Astrocyte (in vitro differentiated cells and primary cell): Measurements from ENCODE around the gene NDUFB7. TPM values are rescaled to one million over a fixed set of nuclear protein-coding genes. Genes with fewer than 3 reads are reported as not detected.

ENCODE experiments used
- DNase-seq: peaks from one replicate; pipeline ENCODE4 v3.0.0-alpha.2; 2010; ENCODE audit warnings: low read depth
- FAIRE-seq: peaks from 2 replicates; lab custom pipeline; 2011; peaks lifted over from hg19 to GRCh38; lab: Jason Lieb, UNC
- H2AFZ ChIP-seq: 2 replicates; pipeline ENCODE4 v1.6.0; 2012; ENCODE audit warnings: low read depth, low read length, inconsistent platforms
- H3K27ac ChIP-seq: 2 replicates; pipeline ENCODE4 v1.5.1; 2011; ENCODE audit warnings: low read depth, low read length, inconsistent platforms
- H3K27me3 ChIP-seq: 2 replicates; pipeline ENCODE4 v1.6.0; 2011; ENCODE audit warnings: low read length, inconsistent platforms; ENCODE audit not compliant: insufficient read depth
- H3K36me3 ChIP-seq: 2 replicates; pipeline ENCODE4 v1.5.1; 2011; ENCODE audit warnings: low read length, inconsistent platforms; ENCODE audit not compliant: insufficient read depth
- H3K4me1 ChIP-seq: 2 replicates; pipeline ENCODE4 v1.5.1; 2011; ENCODE audit warnings: low read length, inconsistent platforms; ENCODE audit not compliant: insufficient read depth
- H3K4me2 ChIP-seq: 2 replicates; pipeline ENCODE4 v1.6.0; 2012; ENCODE audit warnings: low read length, inconsistent platforms
- H3K4me3 ChIP-seq: 2 replicates; pipeline ENCODE4 v1.5.1; 2011; ENCODE audit warnings: low read depth, mild to moderate bottlenecking, low read length, inconsistent platforms; ENCODE audit not compliant: insufficient read depth
- H3K79me2 ChIP-seq: 2 replicates; pipeline ENCODE4 v1.6.0; 2012; ENCODE audit warnings: mild to moderate bottlenecking, low read length, inconsistent platforms; ENCODE audit not compliant: insufficient read depth
- H3K9ac ChIP-seq: 2 replicates; pipeline ENCODE4 v1.6.0; 2012; ENCODE audit warnings: mild to moderate bottlenecking, low read length, inconsistent platforms
- H3K9me3 ChIP-seq: 2 replicates; pipeline ENCODE4 v1.5.1; 2012; ENCODE audit warnings: low read depth, mild to moderate bottlenecking, low read length, inconsistent platforms; ENCODE audit not compliant: insufficient read depth
- H4K20me1 ChIP-seq: 2 replicates; pipeline ENCODE4 v1.6.0; 2012; ENCODE audit warnings: low read length, inconsistent platforms; ENCODE audit not compliant: insufficient read depth
- H3K27ac Mint-ChIP-seq: one replicate; pipeline ENCODE4 v1.8.0; 2021; ENCODE audit warnings: mild to moderate bottlenecking, mixed read lengths; ENCODE audit not compliant: unreplicated experiment
- H3K27me3 Mint-ChIP-seq: one replicate; pipeline ENCODE4 v1.8.0; 2021; ENCODE audit warnings: low read depth, mixed read lengths; ENCODE audit not compliant: unreplicated experiment
- H3K36me3 Mint-ChIP-seq: one replicate; pipeline ENCODE4 v1.8.0; 2021; ENCODE audit warnings: low read depth, mixed read lengths; ENCODE audit not compliant: unreplicated experiment
- H3K4me1 Mint-ChIP-seq: one replicate; pipeline ENCODE4 v1.8.0; 2021; ENCODE audit warnings: low read depth, mixed read lengths; ENCODE audit not compliant: unreplicated experiment
- H3K4me3 Mint-ChIP-seq: one replicate; pipeline ENCODE4 v1.8.0; 2021; ENCODE audit warnings: mild to moderate bottlenecking, moderate library complexity, mixed read lengths; ENCODE audit not compliant: unreplicated experiment
- H3K9me3 Mint-ChIP-seq: one replicate; pipeline ENCODE4 v1.8.0; 2021; ENCODE audit warnings: mild to moderate bottlenecking, mixed read lengths; ENCODE audit not compliant: unreplicated experiment
- CTCF ChIP-seq: IDR thresholded peaks from 2 replicates; pipeline ENCODE4 v1.5.1; 2011; ENCODE audit warnings: low read depth, mild to moderate bottlenecking, inconsistent platforms, low read length, moderate library complexity; ENCODE audit not compliant: insufficient read depth
- EZH2 ChIP-seq: IDR thresholded peaks from 2 replicates; pipeline ENCODE4 v1.6.1; 2012; ENCODE audit warnings: mild to moderate bottlenecking, low read length, inconsistent platforms; ENCODE audit not compliant: insufficient read depth
- total RNA-seq: library from RNA; stranded (reverse); gene quantifications from 2 replicates; pipeline ENCODE4 v1.2.1, GENCODE V29; 2021

Gene NDUFB7
- total RNA-seq, 1 donor from 2014 or later: 161 TPM

GRCh38 chr19:14577264-14577663 is 5.4 kb upstream of the NDUFB7 start:
- Mint-ChIP-seq H3K27me3 (no peaks in the 10 kb centered on the region), H3K36me3 (no peaks in the 10 kb centered on the region), H3K27ac (no peak overlapping the region), H3K4me1 (no peaks in the 10 kb centered on the region), H3K4me3 (no peak overlapping the region), H3K9me3 (no peaks in the 10 kb centered on the region)
- Histone ChIP-seq H4K20me1 (no peaks in the 10 kb centered on the region), H3K4me1 (no peaks in the 10 kb centered on the region), H3K9me3 (no peaks in the 10 kb centered on the region), H3K27ac (no peak overlapping the region), H3K4me3 (no peak overlapping the region), H3K9ac (no peak overlapping the region), H2AFZ (no peak overlapping the region), H3K36me3 (no peaks in the 10 kb centered on the region), H3K4me2 (no peak overlapping the region), H3K27me3 (no peaks in the 10 kb centered on the region), H3K79me2 (no peaks in the 10 kb centered on the region)
- TF ChIP-seq CTCF: no peak
- no peak for TF ChIP-seq EZH2
- DNase-seq: no peak
- no peak for FAIRE-seq

GRCh38 chr19:14576363-14576762 is 4.5 kb upstream of the NDUFB7 start:
- no peak overlapping the region for H3K4me3 Mint-ChIP-seq
- H2AFZ ChIP-seq: no peak overlapping the region
- no peaks in the 10 kb centered on the region for H3K4me1 Mint-ChIP-seq
- H3K79me2 ChIP-seq: peaks cover 6% of the 10 kb centered on the region
- TF ChIP-seq CTCF: no peak
- TF ChIP-seq EZH2: no peak
- H3K9ac ChIP-seq: no peak overlapping the region
- FAIRE-seq: no peak
- H3K27me3 ChIP-seq: no peaks in the 10 kb centered on the region
- H3K27me3 Mint-ChIP-seq: no peaks in the 10 kb centered on the region
- H3K4me3 ChIP-seq: no peak overlapping the region
- no peaks in the 10 kb centered on the region for H3K36me3 Mint-ChIP-seq
- H3K9me3 ChIP-seq: no peaks in the 10 kb centered on the region
- no peaks in the 10 kb centered on the region for H3K36me3 ChIP-seq
- H3K4me1 ChIP-seq: no peaks in the 10 kb centered on the region
- no peaks in the 10 kb centered on the region for H3K9me3 Mint-ChIP-seq
- no peak for DNase-seq
- no peak overlapping the region for H3K27ac Mint-ChIP-seq
- H4K20me1 ChIP-seq: no peaks in the 10 kb centered on the region
- H3K27ac ChIP-seq: no peak overlapping the region
- H3K4me2 ChIP-seq: no peak overlapping the region

GRCh38 chr19:14575428-14575980 is 3.6 kb upstream of the NDUFB7 start:
- Mint-ChIP-seq H3K9me3 (no peaks in the 10 kb centered on the region), H3K4me3 (no peak overlapping the region), H3K4me1 (peaks cover 2% of the 10 kb centered on the region), H3K27me3 (no peaks in the 10 kb centered on the region), H3K36me3 (no peaks in the 10 kb centered on the region), H3K27ac (no peak overlapping the region)
- H3K36me3 ChIP-seq: no peaks in the 10 kb centered on the region
- H3K9ac ChIP-seq: no peak overlapping the region
- no peak overlapping the region for H2AFZ ChIP-seq
- H3K4me1 ChIP-seq: peaks cover 7% of the 10 kb centered on the region
- H3K4me2 ChIP-seq: no peak overlapping the region
- no peak for TF ChIP-seq CTCF
- TF ChIP-seq EZH2: no peak
- no peak overlapping the region for H3K27ac ChIP-seq
- peaks cover 14% of the 10 kb centered on the region for H3K79me2 ChIP-seq
- no peak overlapping the region for H3K4me3 ChIP-seq
- no peak for FAIRE-seq
- no peak for DNase-seq
- H4K20me1 ChIP-seq: no peaks in the 10 kb centered on the region
- H3K27me3 ChIP-seq: no peaks in the 10 kb centered on the region
- no peaks in the 10 kb centered on the region for H3K9me3 ChIP-seq
